Endothelial cell of umbilical vein (primary cell): ENCODE measurements around the gene CPVL. TPM values are rescaled to one million over a fixed set of nuclear protein-coding genes. Genes with fewer than 3 reads are reported as not detected.

ENCODE experiments used
- BruUV-seq: library from RNA; stranded (reverse); fragments of 400-500 nt; replicated peaks from 2 replicates; lab custom pipeline; 2021; lab: Mats Ljungman, UMichigan
- CTCF ChIA-PET: fragments of 300-600, 350-600 bp; sonication (Branson Sonifier 250); formaldehyde crosslinking; loops from one replicate; lab custom pipeline; 2021; ENCODE audit warnings: antibody characterized with exemption, inconsistent platforms; lab: Charles Lee
- POLR2A ChIA-PET: fragments of 300-600, 350-600 bp; sonication (Branson Sonifier 250); formaldehyde crosslinking; loops from one replicate; lab custom pipeline; 2021; ENCODE audit warnings: antibody characterized with exemption, inconsistent platforms; lab: Charles Lee
- DNase-seq: peaks from one replicate; pipeline ENCODE4 v3.0.0-alpha.2; 2011; ENCODE audit warnings: low read depth, low spot score
- FAIRE-seq: peaks from 2 replicates; lab custom pipeline; 2011; peaks lifted over from hg19 to GRCh38; lab: Jason Lieb, UNC
- H2AFZ ChIP-seq: 2 replicates; pipeline ENCODE4 v1.6.0; 2012; ENCODE audit warnings: low read depth, low read length, control low read depth, inconsistent platforms
- H3K27ac ChIP-seq: 2 replicates; pipeline ENCODE4 v1.5.1; 2011; ENCODE audit warnings: low read depth, mild to moderate bottlenecking, control low read depth, low read length, moderate library complexity; ENCODE audit not compliant: insufficient read depth
- H3K27me3 ChIP-seq, 2 experiments: 2 replicates each; pipeline versions ENCODE4 v1.6.0 to v1.6.1; 2011; ENCODE audit warnings: low read length in 2 of 2, mixed read lengths in 1 of 2; ENCODE audit not compliant: control insufficient read depth in 2 of 2, insufficient read depth in 2 of 2
- H3K36me3 ChIP-seq, 2 experiments: 2 replicates in 1 of 2; 3 replicates in 1 of 2; pipeline ENCODE4 v1.5.1; 2011; ENCODE audit warnings: low read length in 2 of 2, mild to moderate bottlenecking in 1 of 2, moderate library complexity in 1 of 2; ENCODE audit not compliant: control insufficient read depth in 2 of 2, insufficient read depth in 2 of 2; ENCODE audit errors: extremely low read depth in 1 of 2
- H3K4me1 ChIP-seq: 3 replicates; pipeline ENCODE4 v1.5.1; 2011; ENCODE audit warnings: mild to moderate bottlenecking, low read length; ENCODE audit not compliant: control insufficient read depth, insufficient read depth; ENCODE audit errors: extremely low read depth
- H3K4me2 ChIP-seq: 2 replicates; pipeline ENCODE4 v1.6.1; 2011; ENCODE audit warnings: low read length, control low read depth, mixed read lengths; ENCODE audit not compliant: insufficient read depth
- H3K4me3 ChIP-seq, 3 experiments: fragments of 200-600 bp in 1 of 3; sonication (generic), shearing (Covaris generic) in 1 of 3; replicated peaks in 1 of 3; 2 replicates each; pipeline ENCODE4 v1.5.1; 2011 to 2016; ENCODE audit warnings: control low read depth in 3 of 3, low read length in 3 of 3, mild to moderate bottlenecking in 2 of 3, inconsistent platforms in 1 of 3, low read depth in 1 of 3, moderate library complexity in 1 of 3; ENCODE audit not compliant: insufficient read depth in 1 of 3
- H3K79me2 ChIP-seq: 2 replicates; pipeline ENCODE4 v1.6.0; 2012; ENCODE audit warnings: low read length, inconsistent platforms; ENCODE audit not compliant: control insufficient read depth, insufficient read depth
- H3K9ac ChIP-seq: replicated peaks from 2 replicates; pipeline ENCODE3; 2011; ENCODE audit warnings: low read length, control low read depth; ENCODE audit not compliant: insufficient read depth; ENCODE audit errors: extremely low read depth
- H3K9me1 ChIP-seq: replicated peaks from 3 replicates; pipeline ENCODE4 v1.6.0; 2011; ENCODE audit warnings: mild to moderate bottlenecking, low read length; ENCODE audit not compliant: control insufficient read depth, insufficient read depth; ENCODE audit errors: extremely low read depth
- H3K9me3 ChIP-seq: replicated peaks from 2 replicates; pipeline ENCODE4 v1.5.1; 2012; ENCODE audit warnings: low read length, inconsistent platforms; ENCODE audit not compliant: control insufficient read depth, insufficient read depth
- H4K20me1 ChIP-seq: replicated peaks from 2 replicates; pipeline ENCODE3; 2011; ENCODE audit warnings: mild to moderate bottlenecking, low read length; ENCODE audit not compliant: control insufficient read depth, insufficient read depth; ENCODE audit errors: extremely low read depth
- CTCF ChIP-seq, 2 donors: IDR thresholded peaks; 1 replicate in 1 of 2; 2 replicates in 1 of 2; pipeline ENCODE4 v1.5.1; 2011; ENCODE audit warnings: low read length in 2 of 2, mild to moderate bottlenecking in 2 of 2, moderate library complexity in 2 of 2, control low read depth in 1 of 2, inconsistent platforms in 1 of 2, low read depth in 1 of 2; ENCODE audit not compliant: insufficient read depth in 1 of 2; ENCODE audit errors: extremely low read depth in 1 of 2
- EZH2 ChIP-seq: IDR thresholded peaks from 2 replicates; pipeline ENCODE4 v1.6.1; 2012; ENCODE audit warnings: borderline replicate concordance, low read depth, mild to moderate bottlenecking, moderate library complexity, low read length, inconsistent platforms; ENCODE audit not compliant: severe bottlenecking
- FOS ChIP-seq: IDR thresholded peaks from 2 replicates; pipeline ENCODE4 v1.6.1; 2011; ENCODE audit warnings: mild to moderate bottlenecking, low read length, moderate library complexity, borderline replicate concordance; ENCODE audit not compliant: insufficient read depth
- GATA2 ChIP-seq: IDR thresholded peaks from 2 replicates; pipeline ENCODE4 v1.7.0; 2011; ENCODE audit warnings: low read depth, mild to moderate bottlenecking, moderate library complexity, mixed read lengths, low read length; ENCODE audit not compliant: insufficient read length, insufficient read depth
- JUN ChIP-seq: IDR thresholded peaks from 2 replicates; pipeline ENCODE4 v1.6.1; 2011; ENCODE audit warnings: borderline replicate concordance, low read depth; ENCODE audit not compliant: insufficient read length, insufficient read depth
- MAX ChIP-seq: IDR thresholded peaks from 2 replicates; pipeline ENCODE4 v1.6.1; 2011; ENCODE audit not compliant: insufficient read depth, insufficient read length
- MYC ChIP-seq: IDR thresholded peaks from one replicate; pipeline ENCODE4 v1.6.1; 2011; ENCODE audit warnings: mild to moderate bottlenecking, low read depth, low read length
- POLR2A ChIP-seq: IDR thresholded peaks from 2 replicates; pipeline ENCODE4 v1.6.1; 2012; ENCODE audit warnings: low read depth, mild to moderate bottlenecking, control low read depth, low read length
- POLR2AphosphoS5 ChIP-seq: IDR thresholded peaks from 2 replicates; pipeline ENCODE4 v1.6.1; 2012; ENCODE audit warnings: low read depth, mild to moderate bottlenecking, control low read depth, low read length, moderate library complexity; ENCODE audit not compliant: insufficient read depth
- dilution Hi-C: fragments of 300-500 bp; cut with MboI; formaldehyde crosslinking; loops from one replicate; pipeline ENCODE4 v1.15.0; 2019; ENCODE audit warnings: low sequenced_read_pairs; ENCODE audit not compliant: extremely low pct_ligation_motif_present
- intact Hi-C: fragments of 100-400 bp; cut with micrococcal nuclease; formaldehyde crosslinking; loops from one replicate; pipeline ENCODE4 v1.10.0; 2022
- polyA plus RNA-seq, 4 experiments: library from polyadenylated mRNA; depleted of rRNA in 3 of 4; stranded (reverse) in 3 of 4; unstranded in 1 of 4; fragments of >200 nt; gene quantifications; 2 replicates each; pipeline versions ENCODE4 v1.2.1 to v1.2.3, GENCODE V29; 2011 to 2012; ENCODE audit warnings: missing spikeins in 1 of 4
- total RNA-seq: library from RNA; stranded (reverse); gene quantifications from 2 replicates; pipeline ENCODE4 v1.2.3, GENCODE V29; 2021

The CPVL gene
- total and polyA plus RNA-seq, 2 donors (not counting 3 experiments of a cell fraction or from before 2014, with no cell fraction given) = 0.14 TPM; not detected in 1

- Histone ChIP-seq H3K36me3 (no peaks in the 10 kb centered on the region), H3K9me1 (no peaks in the 10 kb centered on the region), H4K20me1 (no peaks in the 10 kb centered on the region), H3K4me3 (no peak overlapping the region), H3K9ac (no peak overlapping the region), H2AFZ (no peak overlapping the region), H3K4me1 (no peaks in the 10 kb centered on the region), H3K4me2 (no peak overlapping the region), H3K27me3 (peaks cover 2% of the 10 kb centered on the region in 2 experiments), H3K27ac (no peak overlapping the region), H3K9me3 (no peaks in the 10 kb centered on the region), H3K79me2 (no peaks in the 10 kb centered on the region)
- ChIA-PET POLR2A (no interaction called here), CTCF (interaction anchor here (0.9 to 1.0 kb wide), 2 partner anchors 19 to 131 kb away, joined by 3 read pairs; no protein-coding TSS in a partner anchor)
- dilution Hi-C loops (no loop called here), intact Hi-C loops (no loop called here)
- DNase-seq (no peak), FAIRE-seq (no peak)
- no TSS peak for BruUV-seq
- TF ChIP-seq MAX (no peak), EZH2 (no peak), CTCF (IDR thresholded peaks at IDR 0.05; ENCODE audit: extremely low read depth in 1 of 2, insufficient read depth in 1 of 2, low read depth in 1 of 2, low read length in 2 of 2) (no peak), MYC (no peak), JUN (no peak), POLR2A (no peak), FOS (no peak), POLR2AphosphoS5 (no peak), GATA2 (no peak)
Measured at GRCh38 chr7:28976022-28976421, 170.3 kb downstream of the CPVL start.
